Activated naive CD8-positive, alpha-beta T cell treated with anti-CD3 and anti-CD28 coated beads, Interleukin-2, amount 50 U/mL, for 16 hours (primary cell): ENCODE measurements around the gene DDC.
"Not testable (repeated sequence)": the region's sequence is repeated elsewhere in the genome, so short reads cannot be mapped to it uniquely, and the experiment has no call there.

Experiments used
- DNase-seq: peaks from one replicate; pipeline ENCODE4 v3.0.0-alpha.2; 2020; ENCODE audit warnings: low read depth, low spot score

Gene DDC

DNA sequence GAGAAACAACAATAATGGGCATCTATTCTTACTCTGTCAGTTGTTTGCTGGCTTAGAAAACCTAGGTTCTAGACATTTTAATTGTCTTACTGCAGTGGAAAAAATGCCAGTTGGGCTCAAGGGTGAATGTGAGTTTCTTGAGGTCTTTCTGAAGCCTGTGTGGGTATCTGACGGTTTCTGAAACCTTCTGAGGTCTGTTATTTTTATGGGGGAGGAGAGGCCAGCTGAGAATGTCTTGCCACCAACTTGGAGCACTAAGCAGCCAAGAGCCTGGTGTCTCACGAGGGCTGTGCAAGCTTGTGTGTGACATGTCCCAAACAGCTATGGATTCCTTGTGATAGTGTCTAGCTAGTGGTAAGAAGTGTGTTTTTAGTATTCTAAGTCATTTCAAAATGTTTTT is 24.2 kb upstream of the DDC start:
- no peak for DNase-seq

DNA sequence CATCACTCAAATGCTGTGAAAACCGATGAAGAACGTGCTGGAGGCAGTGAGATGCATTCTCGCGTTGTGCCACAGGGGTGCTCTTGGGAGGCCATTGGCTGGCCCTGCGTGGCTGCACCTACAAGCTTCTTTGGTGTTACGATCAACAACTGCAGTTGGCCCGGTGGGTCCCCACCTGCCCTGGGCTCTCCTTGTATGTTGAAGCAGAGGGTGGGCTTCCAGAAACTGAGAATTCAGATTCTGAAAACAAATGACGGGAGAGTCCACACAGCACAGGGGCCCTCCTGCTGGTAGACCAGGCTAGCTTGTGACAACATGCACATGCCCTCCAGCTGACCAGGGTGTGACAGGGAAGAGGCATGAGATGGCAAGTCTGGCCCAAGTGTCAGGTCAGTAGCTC is 23.7 kb upstream of the DDC start:
- no peak for DNase-seq

DNA sequence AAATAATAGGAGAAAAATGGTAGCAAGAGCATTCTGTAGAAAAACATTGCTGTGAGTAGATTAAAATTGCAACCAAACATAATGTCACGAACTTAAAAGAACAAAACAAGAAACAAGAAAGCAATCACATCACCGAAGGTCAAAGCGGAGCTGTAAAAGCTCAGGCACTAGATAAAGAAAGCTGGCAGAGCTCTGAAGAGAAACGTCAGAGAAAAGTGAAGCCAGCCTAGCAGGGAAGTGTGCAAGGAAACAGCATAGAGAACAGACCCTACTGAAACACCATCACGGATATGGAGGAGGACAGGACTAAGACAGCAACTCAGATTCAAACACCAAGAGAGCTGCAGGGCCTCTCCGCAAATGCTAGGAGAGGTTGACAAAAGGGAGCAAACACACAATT is 22.5 kb upstream of the DDC start:
- DNase-seq: no peak

DNA sequence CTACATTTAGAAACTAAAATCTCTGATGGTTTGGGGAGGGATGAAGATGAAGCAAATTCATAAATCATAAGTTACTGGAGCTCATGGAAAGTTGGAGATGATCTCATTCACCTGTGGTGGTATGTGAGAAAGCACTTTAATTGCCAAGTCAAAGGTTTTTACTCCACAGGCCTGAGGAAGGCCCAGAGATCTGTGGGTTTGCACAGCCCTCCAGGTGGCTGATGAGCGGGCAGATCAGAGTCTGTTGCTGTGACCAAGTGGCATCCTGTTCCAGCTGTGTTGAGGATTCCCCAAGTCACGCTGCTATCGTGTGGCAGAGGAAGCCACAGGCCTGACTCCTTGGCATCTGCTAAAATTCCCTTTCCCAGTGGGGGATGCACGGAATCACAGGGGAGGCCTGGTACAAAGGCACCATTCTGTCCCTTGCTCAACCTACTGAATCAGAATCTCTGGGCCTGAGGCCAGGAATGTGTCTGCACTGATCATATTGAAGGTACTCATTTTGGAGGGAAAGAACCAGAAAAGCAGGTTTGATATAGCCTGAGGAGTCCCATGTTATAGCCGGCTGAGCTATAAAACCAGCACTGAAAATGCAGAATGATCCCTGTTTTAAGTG is 19.7 kb upstream of the DDC start:
- no peak for DNase-seq

DNA sequence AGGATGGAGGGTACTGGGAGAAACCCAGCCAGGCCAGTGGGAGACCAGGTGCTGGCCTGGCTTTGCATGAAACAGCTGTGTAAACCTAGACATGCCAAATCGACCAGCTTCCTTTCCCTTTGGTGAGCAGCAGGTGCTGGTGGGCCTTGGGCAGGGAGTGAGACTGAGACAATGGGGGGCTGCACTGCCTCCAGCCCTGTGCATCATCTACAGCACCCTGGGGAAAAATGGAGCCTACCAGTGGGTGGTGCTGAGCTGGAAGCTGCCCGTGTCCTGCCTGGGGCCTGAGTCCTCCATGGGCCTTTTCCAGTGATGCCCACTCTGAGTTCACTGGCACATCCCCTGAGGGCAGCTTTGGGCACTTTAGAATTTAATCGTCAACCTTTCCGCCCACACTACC is 19.2 kb upstream of the DDC start:
- no peak for DNase-seq

DNA sequence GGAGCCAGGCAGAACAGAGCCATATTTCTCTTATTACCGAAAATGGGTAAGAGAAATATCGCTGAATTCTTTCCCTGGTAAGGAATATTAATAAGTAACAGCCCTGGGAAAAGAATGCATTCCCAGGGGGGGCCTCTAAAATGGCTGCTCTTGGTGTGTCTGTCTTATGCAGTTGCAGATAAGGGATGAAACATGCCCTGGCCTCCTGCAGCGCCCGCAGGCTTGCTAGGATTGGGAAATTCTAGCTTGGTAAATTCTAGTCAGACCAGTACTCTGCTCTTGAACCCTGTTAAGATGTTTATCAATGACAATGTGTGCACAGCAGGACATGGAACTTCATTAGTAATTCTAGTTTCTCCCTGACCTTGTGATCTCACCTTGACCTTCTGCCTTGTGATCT is 18.1 kb upstream of the DDC start:
- not testable (repeated sequence) for DNase-seq

DNA sequence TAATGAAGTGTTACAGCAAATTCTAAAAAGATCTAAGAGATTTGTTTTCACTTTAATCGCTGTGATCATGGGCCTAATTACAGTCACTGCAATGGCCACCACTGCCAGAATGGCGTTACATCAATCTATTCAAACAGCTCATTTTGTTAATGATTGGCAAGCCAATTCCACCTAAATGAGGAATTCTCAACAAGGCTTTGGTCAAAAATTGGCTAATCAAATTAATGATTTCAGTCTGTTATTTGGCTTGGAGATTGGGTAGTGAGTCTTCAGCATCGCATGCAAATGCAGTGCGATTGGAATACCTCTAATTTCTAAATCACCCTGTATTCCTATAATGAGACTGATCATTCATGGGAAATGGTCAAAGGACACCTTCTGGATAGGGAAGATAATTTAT is 17.1 kb upstream of the DDC start:
- DNase-seq: not testable (repeated sequence)

DNA sequence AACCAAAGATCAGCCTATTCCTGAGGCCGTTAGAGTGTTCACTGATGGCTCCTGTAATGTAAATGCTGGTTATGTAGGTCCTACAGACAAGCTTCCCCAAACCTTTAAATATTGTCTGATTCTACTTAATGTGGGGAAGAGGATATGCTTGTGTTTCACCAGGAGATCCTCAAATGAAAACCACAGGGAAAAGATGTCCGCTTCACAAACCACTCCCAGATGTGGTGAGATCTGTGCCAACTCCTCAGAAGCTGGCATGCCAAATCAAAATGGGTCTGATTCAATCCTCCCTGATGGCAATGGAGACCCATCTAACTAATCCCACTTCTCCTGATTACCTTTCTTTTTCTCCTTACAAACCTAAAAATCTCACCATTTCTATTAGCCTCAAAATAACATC is 15.5 kb upstream of the DDC start:
- not testable (repeated sequence) for DNase-seq

DNA sequence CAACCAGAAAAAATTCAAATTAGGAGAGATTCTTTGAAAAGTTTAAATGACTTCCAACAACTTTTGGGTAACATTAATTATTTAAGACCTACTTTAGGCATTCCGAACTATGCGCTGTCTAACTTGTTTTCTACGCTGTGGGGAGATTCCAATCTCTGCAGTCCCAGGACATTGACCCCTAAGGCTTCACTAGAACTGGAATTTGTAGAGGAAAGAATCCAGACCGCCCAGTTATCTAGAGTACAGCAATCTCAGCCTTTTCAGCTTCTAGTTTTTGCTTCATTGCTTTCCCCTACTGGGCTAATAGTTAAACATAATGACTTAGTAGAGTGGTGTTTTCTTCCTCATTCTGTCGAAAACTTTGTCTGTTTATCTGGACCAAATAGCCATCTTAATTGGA is 14.9 kb upstream of the DDC start:
- no peak for DNase-seq

DNA sequence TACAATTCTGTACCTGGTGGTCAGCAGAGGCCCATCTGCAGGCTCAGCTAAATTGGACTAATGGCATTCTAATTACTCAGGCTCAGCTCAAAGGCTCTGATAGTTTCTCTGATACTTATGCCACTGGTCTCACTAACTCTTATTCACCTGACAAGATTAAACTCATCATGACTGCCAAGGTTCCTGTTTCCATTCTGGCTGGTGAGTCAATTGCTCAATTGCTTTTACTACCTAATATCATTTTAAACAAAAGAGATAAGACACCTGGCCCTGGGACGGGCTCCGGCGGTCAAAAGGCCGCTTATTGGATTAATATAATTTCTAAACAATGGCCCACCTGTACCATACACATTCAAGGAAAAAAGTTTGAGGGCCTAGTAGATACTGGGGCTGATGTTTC is 12.9 kb upstream of the DDC start:
- DNase-seq: not testable (repeated sequence)

DNA sequence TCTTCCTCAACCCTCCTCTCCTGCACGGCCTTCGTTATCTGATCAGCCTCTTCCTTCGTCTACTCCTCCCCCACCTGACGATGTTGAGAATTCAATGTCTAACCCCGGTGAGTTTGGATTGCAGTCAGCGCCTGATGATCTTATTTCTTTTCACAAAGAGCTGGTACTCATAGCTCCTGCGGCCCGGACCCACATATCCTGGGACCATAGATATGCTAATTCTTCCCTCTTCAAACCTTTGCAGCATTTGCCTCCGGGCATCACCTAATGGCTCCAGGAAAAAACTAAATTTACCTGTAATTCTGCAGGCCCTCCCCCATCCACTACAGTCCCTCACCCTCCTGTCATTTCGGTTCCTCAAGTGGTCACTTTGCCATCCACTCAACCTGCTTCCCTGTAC is 12.4 kb upstream of the DDC start:
- no peak for DNase-seq

DNA sequence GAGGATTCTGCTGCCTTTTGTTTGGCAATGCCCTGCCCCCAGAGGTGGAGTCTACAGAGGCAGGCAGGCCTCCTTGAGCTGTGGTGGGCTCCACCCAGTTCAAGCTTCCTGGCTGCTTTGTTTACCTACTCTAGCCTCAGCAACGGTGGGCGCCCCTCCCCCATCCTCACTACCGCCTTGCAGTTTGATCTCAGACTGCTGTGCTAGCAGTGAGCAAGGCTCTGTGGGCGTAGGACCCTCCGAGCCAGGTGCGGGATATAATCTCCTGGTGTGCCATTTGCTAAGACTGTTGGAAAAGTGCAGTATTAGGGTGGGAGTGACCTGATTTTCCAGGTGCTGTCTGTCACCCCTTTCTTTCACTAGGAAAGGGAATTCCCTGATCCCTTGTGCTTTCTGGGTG is 11.2 kb upstream of the DDC start:
- DNase-seq: not testable (repeated sequence)

DNA sequence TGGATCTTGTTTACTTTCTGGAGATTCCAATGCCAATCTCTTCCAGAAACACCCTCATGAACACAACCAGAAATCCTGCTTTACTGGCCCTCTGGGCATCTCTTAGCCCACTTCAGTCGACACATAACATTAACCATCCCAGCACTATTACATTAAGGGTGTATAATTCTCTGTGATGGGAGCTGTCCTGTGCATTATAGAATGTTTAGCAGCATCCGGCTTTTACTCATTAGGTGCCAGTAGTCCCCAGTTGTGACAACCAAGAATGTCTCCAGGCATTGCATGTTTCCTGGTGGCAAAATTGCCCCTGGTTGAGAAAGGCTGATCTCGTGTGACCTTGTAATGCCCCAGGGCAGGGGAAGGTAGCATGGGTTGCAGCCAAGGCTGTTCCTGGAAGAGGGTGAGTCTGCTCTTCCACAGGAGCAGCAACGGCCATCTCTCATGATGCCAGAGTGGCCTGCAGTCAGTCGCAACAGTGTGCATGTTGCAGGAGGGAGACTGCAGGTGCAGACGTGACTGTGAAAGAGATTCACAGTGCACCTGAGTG is 2.6 kb upstream of the DDC start:
- no peak for DNase-seq

DNA sequence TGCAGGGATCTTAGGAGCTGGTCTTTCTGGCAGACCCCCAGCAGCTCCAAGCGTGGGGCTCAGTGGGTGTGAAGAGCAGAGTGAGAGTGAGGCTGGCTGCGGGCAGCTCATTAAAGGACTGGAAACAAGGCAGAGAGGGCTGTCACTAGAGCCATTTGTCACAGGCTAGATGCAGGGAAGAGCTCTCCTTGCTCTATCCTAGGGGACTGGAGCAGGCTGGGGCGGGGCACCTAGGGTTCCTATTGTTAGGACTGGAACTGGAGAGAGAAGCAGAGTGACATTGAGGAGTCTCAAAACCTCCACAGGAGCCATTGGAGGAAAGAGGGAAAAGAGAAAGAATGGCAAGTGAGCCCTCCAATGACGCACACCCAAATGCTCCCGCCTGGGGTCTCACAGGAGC is 772 bp upstream of the DDC start:
- DNase-seq: no peak

DNA sequence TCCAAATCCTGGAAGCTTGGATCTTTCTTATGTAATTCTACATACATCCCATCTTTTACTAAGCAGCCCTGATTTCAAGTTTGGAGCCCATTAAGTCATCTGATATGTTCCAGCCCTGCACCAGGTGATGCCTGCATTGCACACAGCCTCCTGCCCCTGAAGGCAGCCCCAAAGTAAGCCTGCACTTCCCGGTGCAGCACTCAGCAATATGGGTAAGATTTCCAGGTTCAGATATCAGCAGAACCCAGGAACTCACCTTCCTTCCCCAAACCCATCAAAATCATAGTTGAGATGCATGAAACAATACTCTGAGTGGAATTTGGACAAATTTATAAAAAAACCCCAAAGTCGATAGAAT is 333 bp upstream of the DDC start:
- DNase-seq: no peak

DNA sequence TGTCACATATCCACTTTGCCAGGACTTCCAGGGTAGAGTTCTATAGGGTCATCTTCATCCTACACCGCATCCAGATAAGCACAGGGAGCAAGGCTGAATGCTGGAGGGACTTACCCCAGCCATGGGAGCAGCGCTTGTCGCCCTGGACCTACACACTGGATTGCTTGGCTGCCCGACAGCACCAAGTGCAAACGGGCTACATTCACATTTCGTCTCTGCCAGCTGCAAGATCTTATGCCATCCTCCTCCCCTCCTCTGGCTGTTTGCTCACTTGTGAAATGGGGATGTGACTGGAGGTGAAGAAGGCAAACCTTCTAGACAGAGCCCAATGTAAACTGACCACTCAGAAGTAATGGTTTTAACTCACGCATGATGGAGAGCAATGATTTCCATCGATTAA is 1.0 kb downstream of the DDC start:
- DNase-seq: no peak

DNA sequence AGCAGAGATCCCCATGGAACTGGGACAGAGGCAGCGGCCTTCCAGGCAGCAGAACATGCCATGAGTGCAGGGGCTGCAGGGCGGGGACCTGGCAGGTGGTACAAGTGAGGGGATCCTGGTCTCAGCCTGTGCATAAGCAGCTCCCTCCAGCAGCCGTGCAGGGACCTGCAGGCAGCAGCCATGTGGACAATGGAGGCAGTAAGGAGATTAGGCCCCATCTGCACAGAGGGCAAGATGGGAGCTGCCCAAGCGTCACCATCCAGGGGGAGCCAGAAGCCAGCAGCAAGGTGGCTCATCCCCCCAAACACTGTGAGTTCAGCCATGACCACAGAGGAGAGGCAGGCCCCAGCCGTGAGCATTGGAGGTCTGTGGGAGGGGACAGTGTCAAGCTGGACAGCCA is 3.1 kb downstream of the DDC start:
- DNase-seq: no peak

DNA sequence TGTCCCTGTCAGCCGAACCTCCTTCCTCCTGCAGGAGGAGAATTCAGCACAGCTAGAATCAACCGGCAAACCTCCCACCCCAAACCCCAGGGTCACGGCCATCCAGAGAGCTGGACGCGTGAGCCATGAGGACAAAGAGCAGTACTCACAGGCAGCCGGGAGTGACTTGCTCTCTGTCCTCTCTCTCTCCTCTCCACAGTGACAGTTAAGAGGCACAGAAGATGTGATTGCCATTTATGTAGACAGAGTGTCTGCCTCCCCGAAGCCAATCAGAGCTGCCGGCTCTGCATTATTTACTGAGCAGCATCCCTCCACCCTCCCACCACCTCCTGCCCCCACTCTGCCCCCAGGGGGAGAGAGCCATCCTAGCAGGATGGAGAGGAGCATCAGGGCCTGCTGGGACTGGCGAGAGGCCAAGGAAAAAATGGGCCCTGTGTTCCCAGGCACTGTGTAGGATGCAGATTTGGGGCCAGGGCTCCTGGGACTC is 4.3 kb downstream of the DDC start:
- DNase-seq: no peak

DNA sequence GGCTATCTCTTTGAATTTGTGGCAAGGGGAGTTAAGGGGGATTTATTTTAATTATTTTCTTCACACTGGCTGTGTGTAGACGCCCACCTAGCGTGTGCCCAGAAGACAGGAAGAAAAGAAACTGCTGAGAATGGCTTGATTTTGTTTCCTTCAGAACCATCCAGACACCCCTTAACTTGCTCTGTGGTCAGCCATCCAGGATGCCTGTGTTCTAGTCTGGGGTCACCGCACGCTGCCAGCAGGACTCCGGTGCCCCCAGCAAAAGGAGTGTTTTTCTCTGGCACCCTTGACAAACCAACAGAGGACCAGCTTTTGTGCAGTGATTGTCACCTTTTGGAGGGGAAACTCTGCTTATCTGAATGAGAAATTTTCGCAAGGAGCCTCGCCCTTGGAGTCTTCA is 5.3 kb downstream of the DDC start:
- no peak for DNase-seq

DNA sequence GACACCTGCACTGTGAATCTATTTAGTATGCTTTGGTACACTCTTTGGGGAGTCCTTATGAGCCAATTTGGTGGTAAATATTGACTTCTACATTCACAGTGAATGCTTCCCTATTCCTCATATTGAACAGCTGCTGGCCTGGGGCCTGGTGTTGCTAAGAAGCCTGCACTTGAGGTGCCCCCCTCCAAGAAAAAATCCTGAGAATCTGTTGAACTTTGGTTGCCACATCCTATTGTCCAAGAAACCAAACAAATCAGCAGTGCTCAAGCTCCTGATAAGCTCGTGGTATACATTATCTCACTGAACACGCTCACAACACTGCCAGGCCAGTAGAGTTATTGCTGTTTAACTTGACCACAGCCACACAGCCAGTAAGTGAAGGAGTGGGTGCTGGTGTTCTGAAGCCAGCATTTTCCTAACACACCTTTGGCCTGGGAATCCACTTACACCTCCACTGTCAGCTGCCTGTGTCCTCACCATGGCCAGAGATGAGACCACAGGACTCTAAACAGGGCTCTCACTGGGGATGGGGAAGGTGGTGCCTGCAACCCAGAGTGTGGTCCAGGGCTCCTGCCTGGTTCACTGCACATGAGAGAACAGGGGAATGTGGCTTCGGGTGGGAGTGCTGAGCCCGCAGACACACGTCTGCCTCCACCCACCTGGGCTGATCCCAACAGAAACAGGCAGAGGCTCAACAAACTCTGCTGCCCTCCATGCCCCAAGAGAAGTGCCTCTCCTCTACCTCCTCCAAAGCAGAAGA is 6.7 kb downstream of the DDC start:
- DNase-seq: no peak

DNA sequence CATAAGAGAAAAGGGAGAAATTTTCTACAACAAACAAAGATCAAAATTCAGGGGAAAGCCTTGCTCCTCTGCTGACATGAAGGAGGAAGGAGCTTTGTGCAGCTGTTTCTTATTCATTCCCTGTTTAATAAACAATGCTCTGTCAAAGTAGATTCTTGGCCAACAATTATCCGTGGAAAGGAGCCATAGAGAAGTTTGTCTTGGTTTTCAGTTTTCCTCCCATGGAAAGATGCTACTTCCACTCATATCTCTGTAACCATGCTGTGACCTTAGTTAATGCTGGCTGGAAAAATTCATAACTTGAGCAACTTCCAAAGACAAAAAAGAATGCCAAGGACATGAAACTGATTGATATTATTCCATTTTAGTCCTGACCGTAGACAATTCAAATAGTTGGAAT is 8.1 kb downstream of the DDC start:
- no peak for DNase-seq

DNA sequence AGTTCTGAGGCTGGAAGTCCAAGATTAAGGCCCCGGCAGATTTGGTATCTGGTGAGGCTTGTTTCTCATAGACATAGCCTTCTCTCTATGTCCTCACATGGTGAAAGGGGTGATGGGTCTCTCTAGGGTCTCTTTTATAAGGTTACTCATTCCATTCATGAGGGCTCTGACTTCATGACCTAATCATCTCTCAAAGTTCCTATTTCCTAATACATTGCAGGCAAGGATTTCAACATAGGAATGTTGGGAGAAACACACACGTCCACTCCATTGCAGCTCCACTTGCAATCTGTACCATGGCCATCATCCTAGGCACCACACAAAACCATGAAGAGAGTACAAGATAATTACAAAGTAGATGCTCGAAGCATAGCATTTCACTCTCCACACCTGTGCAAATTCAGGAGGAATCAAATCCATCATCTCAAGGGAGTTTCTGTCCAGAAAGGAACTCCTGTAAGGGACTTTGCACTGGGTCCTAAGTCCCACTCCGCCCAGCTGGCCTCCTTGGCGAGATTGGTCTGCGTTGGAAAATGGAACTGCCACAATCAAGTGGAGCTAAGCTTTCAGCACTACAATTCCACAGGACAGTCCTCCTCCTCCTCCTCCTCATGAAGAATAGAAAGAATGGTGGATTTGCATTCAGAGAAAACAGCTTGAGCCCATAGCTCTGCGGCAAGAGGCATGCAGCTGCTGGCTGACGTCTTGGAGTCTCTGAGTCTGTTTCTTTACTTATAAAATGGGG is 8.8 kb downstream of the DDC start:
- no peak for DNase-seq
